Measurements from ENCODE around the gene HOXC4. TPM values are rescaled to one million over a fixed set of nuclear protein-coding genes. Genes with fewer than 3 reads are reported as not detected.
"Not testable (repeated sequence)": the region's sequence is repeated elsewhere in the genome, so short reads cannot be mapped to it uniquely, and the experiment has no call there.

The HOXC4 gene
- total RNA-seq, 1 donor from 2014 or later = 1.3 TPM

DNA sequence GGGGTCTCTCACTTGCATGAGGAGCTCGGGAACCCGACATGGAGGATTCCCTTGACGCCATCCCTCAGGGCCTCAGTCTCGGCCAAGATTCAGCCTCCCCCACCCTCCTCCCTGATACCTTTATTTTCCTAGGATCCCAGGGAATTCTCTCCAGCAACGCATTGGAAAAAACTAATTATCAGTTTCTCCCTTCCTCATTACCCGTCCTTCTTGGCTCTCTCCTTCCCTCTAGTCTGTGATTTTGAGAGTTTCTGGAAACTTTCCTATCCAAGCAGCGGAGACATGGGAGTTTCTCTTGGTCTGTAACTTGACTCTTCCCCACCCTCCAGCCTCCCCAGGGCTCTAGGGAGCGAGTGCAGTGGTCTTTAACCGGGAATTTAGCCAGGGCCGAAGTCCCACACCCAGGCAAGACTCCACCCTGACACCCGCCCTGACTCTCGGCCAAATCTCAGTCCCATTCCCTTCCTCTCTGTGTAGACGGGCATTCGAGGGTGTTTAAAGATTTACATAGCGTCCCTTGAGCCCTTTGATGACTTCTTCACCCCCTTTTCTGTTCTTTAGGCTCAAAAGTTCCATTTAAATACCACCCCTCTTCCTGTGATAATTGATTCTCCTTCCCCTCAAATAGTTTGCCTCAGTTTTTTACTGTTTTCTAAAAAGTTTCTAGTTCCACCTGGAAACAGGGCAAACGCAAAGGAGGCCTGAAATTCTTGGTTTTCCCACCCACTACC, 14.1 kb upstream of the HOXC4 start:
- no peak overlapping the region for H3K4me3 ChIP-seq (ENCODE audit: low read depth, low read length)
- no peaks in the 10 kb centered on the region for H3K36me3 ChIP-seq (ENCODE audit: control insufficient read depth, insufficient read depth, low read length)
- TF ChIP-seq, protein P1, sequence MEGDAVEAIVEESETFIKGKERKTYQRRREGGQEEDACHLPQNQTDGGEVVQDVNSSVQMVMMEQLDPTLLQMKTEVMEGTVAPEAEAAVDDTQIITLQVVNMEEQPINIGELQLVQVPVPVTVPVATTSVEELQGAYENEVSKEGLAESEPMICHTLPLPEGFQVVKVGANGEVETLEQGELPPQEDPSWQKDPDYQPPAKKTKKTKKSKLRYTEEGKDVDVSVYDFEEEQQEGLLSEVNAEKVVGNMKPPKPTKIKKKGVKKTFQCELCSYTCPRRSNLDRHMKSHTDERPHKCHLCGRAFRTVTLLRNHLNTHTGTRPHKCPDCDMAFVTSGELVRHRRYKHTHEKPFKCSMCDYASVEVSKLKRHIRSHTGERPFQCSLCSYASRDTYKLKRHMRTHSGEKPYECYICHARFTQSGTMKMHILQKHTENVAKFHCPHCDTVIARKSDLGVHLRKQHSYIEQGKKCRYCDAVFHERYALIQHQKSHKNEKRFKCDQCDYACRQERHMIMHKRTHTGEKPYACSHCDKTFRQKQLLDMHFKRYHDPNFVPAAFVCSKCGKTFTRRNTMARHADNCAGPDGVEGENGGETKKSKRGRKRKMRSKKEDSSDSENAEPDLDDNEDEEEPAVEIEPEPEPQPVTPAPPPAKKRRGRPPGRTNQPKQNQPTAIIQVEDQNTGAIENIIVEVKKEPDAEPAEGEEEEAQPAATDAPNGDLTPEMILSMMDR (IDR thresholded peaks at IDR 0.05; ENCODE audit: insufficient read depth, low read length, poor library complexity, severe bottlenecking) = no peak
- peaks cover 10% of the 10 kb centered on the region for H3K27me3 ChIP-seq (ENCODE audit: control insufficient read depth, insufficient read depth, low read length)
- no peak for DNase-seq (ENCODE audit: low read depth)

DNA sequence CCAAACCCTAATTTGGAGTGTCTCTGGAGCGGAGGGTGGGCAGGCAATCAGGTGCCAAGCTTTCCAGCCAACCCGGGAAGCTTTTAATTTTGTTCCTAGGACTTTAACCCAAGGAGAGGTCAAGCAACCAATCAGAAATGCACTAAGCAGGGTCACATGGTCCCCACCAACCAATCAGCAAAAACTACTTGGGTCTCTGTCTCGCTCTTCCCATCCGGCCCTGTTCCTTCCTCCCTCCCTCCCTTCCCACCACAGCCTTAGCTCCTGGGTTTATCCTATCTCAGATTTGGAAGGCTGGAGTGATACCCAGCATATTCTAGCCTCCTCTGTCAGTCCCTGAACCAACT, 13.5 kb upstream of the HOXC4 start:
- Histone ChIP-seq H3K36me3 (ENCODE audit: control insufficient read depth, insufficient read depth, low read length) (no peaks in the 10 kb centered on the region), H3K4me3 (ENCODE audit: low read depth, low read length) (no peak overlapping the region), H3K27me3 (ENCODE audit: control insufficient read depth, insufficient read depth, low read length) (peaks cover 10% of the 10 kb centered on the region)
- DNase-seq (ENCODE audit: low read depth) = no peak
- TF ChIP-seq, protein P1 (IDR thresholded peaks at IDR 0.05; ENCODE audit: insufficient read depth, low read length, poor library complexity, severe bottlenecking) = no peak

DNA sequence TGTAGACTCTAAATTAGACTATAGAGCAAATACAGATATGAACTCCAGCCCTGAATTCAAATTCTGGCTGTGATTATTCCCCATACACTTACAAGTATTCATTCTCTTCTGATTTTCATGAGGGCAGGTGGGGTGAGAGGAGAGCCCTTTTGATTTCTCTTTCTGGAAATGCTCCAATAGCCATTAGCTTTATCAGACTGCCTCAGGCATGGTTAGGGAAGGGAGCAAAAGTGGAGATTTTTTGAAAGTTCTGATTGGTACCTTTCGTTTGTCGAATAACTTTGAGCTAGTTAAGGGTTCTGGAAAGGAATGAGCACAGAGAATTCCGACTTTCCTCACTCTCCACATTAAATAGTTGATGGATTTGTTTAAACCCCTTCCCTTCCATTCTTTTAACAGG, 13.0 kb upstream of the HOXC4 start:
- TF ChIP-seq, protein P1 (IDR thresholded peaks at IDR 0.05; ENCODE audit: insufficient read depth, low read length, poor library complexity, severe bottlenecking) = no peak
- Histone ChIP-seq H3K36me3 (ENCODE audit: control insufficient read depth, insufficient read depth, low read length) (no peaks in the 10 kb centered on the region), H3K27me3 (ENCODE audit: control insufficient read depth, insufficient read depth, low read length) (peaks cover 10% of the 10 kb centered on the region), H3K4me3 (ENCODE audit: low read depth, low read length) (no peak overlapping the region)
- no peak for DNase-seq (ENCODE audit: low read depth)

DNA sequence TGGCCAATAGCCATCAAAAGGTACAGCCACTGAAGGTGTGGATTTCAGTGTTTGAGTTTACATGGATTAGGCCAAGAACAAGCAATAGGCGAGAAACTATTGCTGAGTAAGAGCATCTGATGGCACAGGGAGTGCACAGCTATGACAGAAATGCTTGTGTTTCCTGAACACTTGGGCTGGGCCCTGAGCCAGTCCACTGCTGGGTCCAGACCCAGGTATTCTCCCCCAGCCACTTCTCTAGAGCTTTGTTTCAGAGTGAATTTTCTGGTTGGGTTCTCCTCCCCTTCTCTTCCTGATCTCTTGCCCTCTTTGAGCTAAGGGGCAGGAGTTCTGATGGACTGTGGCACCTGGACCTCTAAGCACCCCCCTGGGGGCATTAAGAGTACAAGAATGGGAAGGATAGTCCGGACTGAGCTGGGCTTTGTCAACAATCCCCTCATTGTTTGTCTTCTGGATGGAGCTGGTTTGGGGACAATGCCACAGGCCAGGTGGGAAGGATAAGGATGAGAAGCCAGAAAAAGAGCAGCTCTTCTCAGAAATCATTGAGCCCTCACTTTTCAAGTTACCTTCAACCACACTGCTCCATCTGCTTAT, 12.4 kb upstream of the HOXC4 start:
- TF ChIP-seq, protein P1 (IDR thresholded peaks at IDR 0.05; ENCODE audit: insufficient read depth, low read length, poor library complexity, severe bottlenecking) = no peak
- peaks cover 14% of the 10 kb centered on the region for H3K27me3 ChIP-seq (ENCODE audit: control insufficient read depth, insufficient read depth, low read length)
- H3K4me3 ChIP-seq (ENCODE audit: low read depth, low read length) = no peak overlapping the region
- no peaks in the 10 kb centered on the region for H3K36me3 ChIP-seq (ENCODE audit: control insufficient read depth, insufficient read depth, low read length)
- no peak for DNase-seq (ENCODE audit: low read depth)

DNA sequence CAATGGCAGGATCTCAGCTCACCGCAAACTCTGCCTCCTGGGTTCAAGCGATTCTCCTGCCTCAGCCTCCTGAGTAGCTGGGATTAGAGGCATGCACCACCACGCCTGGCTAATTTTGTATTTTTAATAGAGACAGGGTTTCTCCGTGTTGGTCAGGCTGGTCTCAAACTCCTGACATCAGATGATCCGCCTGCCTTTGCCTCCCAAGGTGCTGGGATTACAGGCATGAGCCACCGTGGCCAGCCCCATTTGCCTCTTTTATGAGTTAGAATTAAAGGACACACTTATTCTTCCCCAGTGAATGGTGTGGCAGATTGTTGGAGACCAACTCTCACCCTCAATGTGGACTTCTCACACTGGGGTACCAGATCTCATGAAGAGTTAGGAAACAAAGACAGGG, 11.6 kb upstream of the HOXC4 start:
- not testable (repeated sequence) for H3K4me3 ChIP-seq (ENCODE audit: low read depth, low read length); H3K36me3 ChIP-seq (ENCODE audit: control insufficient read depth, insufficient read depth, low read length); DNase-seq (ENCODE audit: low read depth)
- peaks cover 19% of the 10 kb centered on the region for H3K27me3 ChIP-seq (ENCODE audit: control insufficient read depth, insufficient read depth, low read length)

DNA sequence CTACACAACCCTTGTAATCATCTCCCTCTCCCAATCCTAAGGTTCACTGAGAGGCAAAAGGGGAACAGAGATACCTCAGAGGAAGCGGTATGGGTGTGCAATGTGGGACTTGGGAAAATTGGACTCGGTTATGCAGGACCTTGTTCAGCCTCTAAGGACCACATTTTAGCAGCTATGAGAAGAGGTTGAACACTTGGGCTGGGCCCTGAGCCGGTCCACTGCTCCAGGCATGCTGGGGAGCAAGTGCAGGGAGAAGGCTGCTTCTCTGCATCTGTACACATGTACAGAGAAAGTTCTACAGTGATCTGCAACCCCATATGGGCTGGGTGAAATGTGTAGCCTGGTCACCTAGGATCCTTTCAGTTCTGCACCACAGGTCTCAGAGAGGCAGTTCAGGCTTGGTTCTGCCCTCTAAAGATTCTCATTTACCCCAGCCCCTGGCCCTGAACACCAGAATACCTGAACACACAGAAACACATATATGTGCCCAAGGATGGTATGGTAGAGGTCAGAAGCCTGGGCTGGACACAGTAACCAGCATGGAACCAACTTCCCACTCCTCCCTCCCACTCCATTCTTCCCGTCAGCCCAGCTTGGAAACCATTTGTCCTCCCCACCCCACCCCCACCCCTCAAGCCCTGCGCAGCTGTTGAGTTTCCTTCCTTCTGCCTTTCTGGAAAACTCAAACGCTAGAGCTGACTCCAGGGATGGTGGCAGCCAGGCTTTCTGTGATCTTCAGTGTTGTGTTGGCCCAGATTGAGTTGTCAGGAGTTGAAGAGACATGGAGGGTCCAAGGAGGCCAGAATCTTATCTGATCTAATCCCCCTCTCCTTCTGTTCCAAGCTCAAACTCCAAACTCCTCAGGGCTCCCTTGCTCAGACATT, 10.4 kb upstream of the HOXC4 start:
- Histone ChIP-seq H3K36me3 (ENCODE audit: control insufficient read depth, insufficient read depth, low read length) (no peaks in the 10 kb centered on the region), H3K27me3 (ENCODE audit: control insufficient read depth, insufficient read depth, low read length) (peaks cover 26% of the 10 kb centered on the region), H3K4me3 (ENCODE audit: low read depth, low read length) (no peak overlapping the region)
- TF ChIP-seq, protein P1 (IDR thresholded peaks at IDR 0.05; ENCODE audit: insufficient read depth, low read length, poor library complexity, severe bottlenecking) = no peak
- DNase-seq (ENCODE audit: low read depth) = no peak
